DOHH2 (cell line): ENCODE results near the gene HSPB8.

ENCODE experiments used
- H3F3A ChIP-seq: fragments of 200-600 bp; sonication (generic), shearing (Covaris generic); 2 replicates; pipeline ENCODE4 v1.6.0; 2016; ENCODE audit warnings: antibody characterized with exemption, mild to moderate bottlenecking; ENCODE audit not compliant: control insufficient read depth, insufficient read depth
- H3K27ac ChIP-seq: fragments of 200-600 bp; sonication (generic); 2 replicates; pipeline ENCODE4 v1.5.1; 2014; ENCODE audit warnings: low read depth, mild to moderate bottlenecking, low read length, moderate library complexity
- H3K27me3 ChIP-seq: fragments of 200-600 bp; sonication (generic); 2 replicates; pipeline ENCODE4 v1.6.1; 2014; ENCODE audit warnings: mild to moderate bottlenecking, low read length, mixed read lengths; ENCODE audit not compliant: control insufficient read depth
- H3K36me3 ChIP-seq: fragments of 200-600 bp; sonication (generic); 2 replicates; pipeline ENCODE4 v1.6.1; 2014; ENCODE audit warnings: mild to moderate bottlenecking, low read length, moderate library complexity, mixed read lengths; ENCODE audit not compliant: control insufficient read depth
- H3K4me1 ChIP-seq: fragments of 200-600 bp; sonication (generic); 2 replicates; pipeline ENCODE4 v1.6.1; 2014; ENCODE audit warnings: mild to moderate bottlenecking, low read length, mixed read lengths; ENCODE audit not compliant: control insufficient read depth
- H3K4me2 ChIP-seq: fragments of 200-600 bp; sonication (generic); 2 replicates; pipeline ENCODE4 v1.6.0; 2014; ENCODE audit warnings: mild to moderate bottlenecking, low read length, moderate library complexity
- H3K4me3 ChIP-seq: fragments of 200-600 bp; sonication (generic); 2 replicates; pipeline ENCODE4 v1.5.1; 2014; ENCODE audit warnings: mild to moderate bottlenecking, low read length, mixed read lengths
- H3K79me2 ChIP-seq: fragments of 200-600 bp; sonication (generic); 2 replicates; pipeline ENCODE4 v1.6.1; 2014; ENCODE audit warnings: mild to moderate bottlenecking, low read length, mixed read lengths; ENCODE audit not compliant: control insufficient read depth
- H3K9me2 ChIP-seq: fragments of 200-600 bp; sonication (generic); replicated peaks from 2 replicates; pipeline ENCODE4 v1.6.1; 2014; ENCODE audit warnings: mild to moderate bottlenecking, low read length, mixed read lengths; ENCODE audit not compliant: control insufficient read depth
- H3K9me3 ChIP-seq: fragments of 200-600 bp; sonication (generic); 2 replicates; pipeline ENCODE4 v1.6.1; 2014; ENCODE audit warnings: antibody characterized with exemption, low read length, mixed read lengths; ENCODE audit not compliant: control insufficient read depth, insufficient read depth
- H4K20me1 ChIP-seq: fragments of 200-600 bp; sonication (generic); 2 replicates; pipeline ENCODE4 v1.6.0; 2014; ENCODE audit warnings: low read depth, mild to moderate bottlenecking, antibody characterized with exemption, low read length, moderate library complexity; ENCODE audit not compliant: control insufficient read depth, insufficient read depth
- EZH2phosphoT487 ChIP-seq: fragments of 200-600 bp; sonication (generic); IDR thresholded peaks from 2 replicates; pipeline ENCODE4 v1.6.1; 2017; ENCODE audit warnings: borderline replicate concordance, mild to moderate bottlenecking, antibody characterized with exemption, low read length, moderate library complexity, mixed read lengths
- TF ChIP-seq, protein P1 (sequence below): fragments of 200-600 bp; sonication (generic); IDR thresholded peaks from one replicate; pipeline ENCODE4 v1.5.1; 2014; ENCODE audit warnings: antibody characterized with exemption, mild to moderate bottlenecking, low read depth, low read length; ENCODE audit not compliant: poor library complexity, severe bottlenecking

Gene HSPB8

DNA sequence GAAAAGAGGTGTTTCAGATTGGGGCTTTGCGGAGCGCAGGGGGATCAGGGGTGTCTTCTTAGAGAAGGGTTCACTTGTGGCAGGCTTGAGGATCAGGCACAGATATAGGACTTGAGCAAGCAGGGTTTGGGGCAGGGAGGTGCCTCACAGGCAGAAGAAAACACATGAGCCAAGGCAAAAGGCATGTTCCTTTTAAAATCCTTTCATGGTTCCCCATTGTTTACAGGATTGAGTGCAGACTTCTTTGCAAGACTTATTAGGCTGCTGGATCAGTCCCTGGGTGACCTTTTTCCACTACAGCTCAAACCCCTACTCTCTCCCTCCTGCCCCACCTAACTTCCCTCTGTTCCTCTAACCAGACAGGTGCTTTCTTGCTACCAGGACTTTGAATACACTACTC lies 19.7 kb downstream of the HSPB8 start:
- no peaks in the 10 kb centered on the region for H3K9me2 ChIP-seq
- H3K4me2 ChIP-seq = no peak overlapping the region
- no peaks in the 10 kb centered on the region for H3K27me3 ChIP-seq
- no peaks in the 10 kb centered on the region for H3F3A ChIP-seq
- no peaks in the 10 kb centered on the region for H3K4me1 ChIP-seq
- H4K20me1 ChIP-seq = no peaks in the 10 kb centered on the region
- H3K9me3 ChIP-seq = no peaks in the 10 kb centered on the region
- no peaks in the 10 kb centered on the region for H3K36me3 ChIP-seq
- H3K79me2 ChIP-seq = no peaks in the 10 kb centered on the region
- TF ChIP-seq EZH2phosphoT487 = no peak
- TF ChIP-seq, protein P1, sequence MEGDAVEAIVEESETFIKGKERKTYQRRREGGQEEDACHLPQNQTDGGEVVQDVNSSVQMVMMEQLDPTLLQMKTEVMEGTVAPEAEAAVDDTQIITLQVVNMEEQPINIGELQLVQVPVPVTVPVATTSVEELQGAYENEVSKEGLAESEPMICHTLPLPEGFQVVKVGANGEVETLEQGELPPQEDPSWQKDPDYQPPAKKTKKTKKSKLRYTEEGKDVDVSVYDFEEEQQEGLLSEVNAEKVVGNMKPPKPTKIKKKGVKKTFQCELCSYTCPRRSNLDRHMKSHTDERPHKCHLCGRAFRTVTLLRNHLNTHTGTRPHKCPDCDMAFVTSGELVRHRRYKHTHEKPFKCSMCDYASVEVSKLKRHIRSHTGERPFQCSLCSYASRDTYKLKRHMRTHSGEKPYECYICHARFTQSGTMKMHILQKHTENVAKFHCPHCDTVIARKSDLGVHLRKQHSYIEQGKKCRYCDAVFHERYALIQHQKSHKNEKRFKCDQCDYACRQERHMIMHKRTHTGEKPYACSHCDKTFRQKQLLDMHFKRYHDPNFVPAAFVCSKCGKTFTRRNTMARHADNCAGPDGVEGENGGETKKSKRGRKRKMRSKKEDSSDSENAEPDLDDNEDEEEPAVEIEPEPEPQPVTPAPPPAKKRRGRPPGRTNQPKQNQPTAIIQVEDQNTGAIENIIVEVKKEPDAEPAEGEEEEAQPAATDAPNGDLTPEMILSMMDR = no peak
- no peak overlapping the region for H3K27ac ChIP-seq
- H3K4me3 ChIP-seq = no peak overlapping the region

DNA sequence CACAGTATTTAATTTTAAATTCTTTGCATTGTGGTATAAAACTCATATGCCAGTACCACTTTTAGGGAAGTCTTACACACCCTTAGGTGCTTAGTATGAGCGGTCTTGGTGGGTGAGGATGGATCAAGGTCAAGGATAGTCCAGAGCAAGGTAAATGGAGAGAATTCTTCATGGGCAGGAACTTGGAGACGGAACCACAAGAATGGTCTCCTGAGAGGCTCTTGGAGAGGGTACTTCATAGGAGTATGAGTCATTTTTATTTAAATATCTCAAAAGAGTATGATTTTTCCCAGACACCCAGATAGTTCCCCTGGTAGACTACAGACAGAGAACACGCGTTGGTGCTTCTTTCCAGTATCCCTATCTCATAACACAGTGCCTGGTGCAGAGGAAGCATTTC lies 21.9 kb downstream of the HSPB8 start:
- Histone ChIP-seq H4K20me1 (no peaks in the 10 kb centered on the region), H3K9me3 (no peaks in the 10 kb centered on the region), H3K36me3 (no peaks in the 10 kb centered on the region), H3K27ac (no peak overlapping the region), H3K4me1 (no peaks in the 10 kb centered on the region), H3K9me2 (no peaks in the 10 kb centered on the region), H3K4me2 (no peak overlapping the region), H3K27me3 (no peaks in the 10 kb centered on the region), H3F3A (no peaks in the 10 kb centered on the region), H3K79me2 (no peaks in the 10 kb centered on the region), H3K4me3 (no peak overlapping the region)
- no peak for TF ChIP-seq EZH2phosphoT487
- TF ChIP-seq, protein P1 = no peak

DNA sequence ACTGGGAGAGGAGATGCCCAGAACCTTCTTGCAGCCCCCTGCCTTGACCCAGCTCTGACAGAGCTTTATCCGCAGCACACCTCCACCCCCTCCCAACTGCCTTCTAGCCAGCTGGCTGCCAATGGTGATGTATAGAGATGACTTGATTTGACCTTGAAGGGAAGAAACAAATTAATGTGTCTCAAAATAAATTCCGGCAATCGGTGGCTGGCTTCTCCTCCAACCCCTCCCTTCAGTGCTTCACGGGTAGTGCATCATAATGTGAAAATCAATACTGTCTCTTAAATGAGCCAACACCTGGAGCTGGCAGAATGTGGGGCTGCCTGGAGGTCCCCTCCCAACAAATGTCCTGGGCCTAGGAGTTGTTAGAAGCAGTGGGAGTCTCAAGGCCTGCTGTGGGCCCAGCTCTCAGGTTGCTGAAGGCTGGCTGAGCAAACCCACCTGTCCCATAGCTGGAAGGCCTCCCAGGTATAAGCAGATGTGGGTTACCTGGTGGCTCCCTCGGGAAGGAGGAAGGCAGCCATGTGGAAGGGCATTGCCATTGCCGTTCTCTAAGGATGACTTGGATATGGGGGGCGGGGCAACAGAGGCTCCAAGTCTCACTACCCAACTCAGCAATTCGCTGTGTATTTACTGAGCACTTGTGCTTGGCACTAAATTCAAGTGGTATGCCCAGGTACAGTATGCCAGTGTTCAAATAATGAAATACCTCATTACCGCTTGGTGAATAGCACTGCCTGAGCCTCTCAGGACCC lies 23.2 kb downstream of the HSPB8 start:
- TF ChIP-seq, protein P1 = no peak
- no peak for TF ChIP-seq EZH2phosphoT487
- H3K27ac ChIP-seq = no peak overlapping the region
- H3K9me3 ChIP-seq = no peaks in the 10 kb centered on the region
- H3K36me3 ChIP-seq = no peaks in the 10 kb centered on the region
- no peaks in the 10 kb centered on the region for H3K27me3 ChIP-seq
- no peaks in the 10 kb centered on the region for H3K4me1 ChIP-seq
- H3K79me2 ChIP-seq = no peaks in the 10 kb centered on the region
- no peaks in the 10 kb centered on the region for H4K20me1 ChIP-seq
- no peaks in the 10 kb centered on the region for H3F3A ChIP-seq
- H3K4me3 ChIP-seq = no peak overlapping the region
- H3K9me2 ChIP-seq = no peaks in the 10 kb centered on the region
- H3K4me2 ChIP-seq = no peak overlapping the region
